HepG2 (cell line): ENCODE results near the gene MATN1. TPM values are rescaled to one million over a fixed set of nuclear protein-coding genes. Genes with fewer than 3 reads are reported as not detected.

Experiments used
- ATAC-seq: fragments of 200-7000 bp; cut with Tn5 transposase; 3 replicates; pipeline ENCODE4 v1.9.1; 2020; ENCODE audit warnings: mild to moderate bottlenecking, moderate library complexity
- BruUV-seq: library from RNA; stranded (reverse); fragments of 400-500 nt; replicated peaks from 2 replicates; lab custom pipeline; 2021; lab: Mats Ljungman, UMichigan
- CTCF ChIA-PET: fragments of 300-600 bp; formaldehyde crosslinking; extraction: SDS; loops from one replicate; lab custom pipeline; 2021; ENCODE audit warnings: low total read pairs, inconsistent platforms, low intra/inter-chr PET ratio; lab: Yijun Ruan, JAX
- POLR2A ChIA-PET: fragments of 350-600 bp; sonication (Branson Sonifier 250); formaldehyde crosslinking; loops from one replicate; lab custom pipeline; 2020; ENCODE audit warnings: antibody characterized with exemption, inconsistent platforms; lab: Yijun Ruan, JAX
- DNase-seq: peaks from one replicate; pipeline ENCODE4 v3.0.0-alpha.2; 2015; ENCODE audit warnings: low spot score
- FAIRE-seq: peaks from 3 replicates; lab custom pipeline; 2011; peaks lifted over from hg19 to GRCh38; lab: Jason Lieb, UNC
- H2AFZ ChIP-seq: one replicate; pipeline ENCODE4 v1.6.1; 2011; ENCODE audit warnings: low read length, inconsistent platforms
- H3K27ac ChIP-seq: fragments of 300-600 bp; 3 replicates; pipeline ENCODE4 v1.8.0; 2011; ENCODE audit warnings: mixed run types, mild to moderate bottlenecking, mixed read lengths, low read length, inconsistent platforms; ENCODE audit not compliant: insufficient read depth; ENCODE audit errors: extremely low read length
- H3K27me3 ChIP-seq, 2 experiments: fragments of 200-600 bp in 1 of 2; 2 replicates in 1 of 2; 3 replicates in 1 of 2; pipeline versions ENCODE4 v1.6.0 to v1.8.0; 2011; ENCODE audit warnings: low read length in 2 of 2, mild to moderate bottlenecking in 2 of 2, moderate library complexity in 2 of 2, inconsistent platforms in 1 of 2; ENCODE audit not compliant: insufficient read depth in 2 of 2, control insufficient read depth in 1 of 2
- H3K36me3 ChIP-seq, 2 experiments: fragments of 200-600 bp in 1 of 2; replicated peaks in 1 of 2; 2 replicates in 1 of 2; 3 replicates in 1 of 2; pipeline versions ENCODE4 v1.5.1 to v1.8.0; 2011; ENCODE audit warnings: low read length in 2 of 2, inconsistent platforms in 1 of 2; ENCODE audit not compliant: insufficient read depth in 2 of 2, control insufficient read depth in 1 of 2
- H3K4me1 ChIP-seq: 2 replicates; pipeline ENCODE4 v1.5.1; 2012; ENCODE audit warnings: low read length, inconsistent platforms; ENCODE audit not compliant: insufficient read depth
- H3K4me2 ChIP-seq: 2 replicates; pipeline ENCODE4 v1.6.0; 2011; ENCODE audit warnings: low read depth, low read length, inconsistent platforms
- H3K4me3 ChIP-seq, 3 experiments: fragments of 200-600 bp in 1 of 3; sonication (generic), shearing (Covaris generic) in 1 of 3; replicated peaks in 1 of 3; 2 replicates each; pipeline ENCODE4 v1.5.1; 2011 to 2016; ENCODE audit warnings: low read length in 3 of 3, inconsistent platforms in 2 of 3, low read depth in 2 of 3, mild to moderate bottlenecking in 2 of 3, control low read depth in 1 of 3, mixed read lengths in 1 of 3; ENCODE audit not compliant: insufficient read depth in 1 of 3
- H3K79me2 ChIP-seq: one replicate; pipeline ENCODE4 v1.6.1; 2011; ENCODE audit warnings: low read length, inconsistent platforms; ENCODE audit not compliant: insufficient read depth
- H3K9ac ChIP-seq: 2 replicates; pipeline ENCODE4 v1.6.0; 2011; ENCODE audit warnings: mild to moderate bottlenecking, low read depth, low read length, inconsistent platforms; ENCODE audit not compliant: insufficient read depth
- H3K9me3 ChIP-seq: 2 replicates; pipeline ENCODE4 v1.5.1; 2012; ENCODE audit warnings: mild to moderate bottlenecking, low read length
- H4K20me1 ChIP-seq: 2 replicates; pipeline ENCODE4 v1.6.0; 2011; ENCODE audit warnings: inconsistent platforms, mild to moderate bottlenecking, low read length, moderate library complexity; ENCODE audit not compliant: insufficient read depth
- BRD4 ChIP-seq: sonication (generic); formaldehyde crosslinking; IDR thresholded peaks from 2 replicates; pipeline ENCODE4 v1.4.0; 2020; ENCODE audit warnings: missing genetic modification reagents
- CBX2 ChIP-seq, 2 experiments: fragments of 200-600 bp in 1 of 2; sonication (generic); formaldehyde crosslinking in 1 of 2; IDR thresholded peaks; 2 replicates each; pipeline versions ENCODE4 v1.7.0 to v1.8.1; 2018 to 2022; ENCODE audit warnings: low read depth in 2 of 2, low read length in 1 of 2, mild to moderate bottlenecking in 1 of 2, missing genetic modification reagents in 1 of 2
- HNF1A ChIP-seq, 2 experiments: sonication (generic) in 1 of 2; formaldehyde crosslinking in 1 of 2; IDR thresholded peaks; 2 replicates each; pipeline versions ENCODE4 v1.4.0 to v1.6.1; 2016 to 2020; ENCODE audit warnings: borderline replicate concordance in 1 of 2, low read depth in 1 of 2, mild to moderate bottlenecking in 1 of 2, missing genetic modification reagents in 1 of 2
- KLF13 ChIP-seq: sonication (generic); formaldehyde crosslinking; IDR thresholded peaks from 2 replicates; pipeline ENCODE4 v1.4.0; 2020; ENCODE audit warnings: mild to moderate bottlenecking, missing genetic modification reagents
- MXD3 ChIP-seq: IDR thresholded peaks from 2 replicates; pipeline ENCODE4 v1.6.1; 2016; ENCODE audit warnings: mild to moderate bottlenecking, missing biosample characterization, missing genetic modification reagents
- PHF20 ChIP-seq: sonication (generic); formaldehyde crosslinking; IDR thresholded peaks from 2 replicates; pipeline ENCODE4 v1.5.0; 2020; ENCODE audit warnings: mild to moderate bottlenecking, missing genetic modification reagents
- RNF2 ChIP-seq: fragments of 450-650 bp; conservative IDR thresholded peaks from 2 replicates; pipeline ENCODE4 v1.6.1; 2016; ENCODE audit warnings: low read depth
- TBL1XR1 ChIP-seq: fragments of 150-350 bp; IDR thresholded peaks from 2 replicates; pipeline ENCODE4 v1.6.1; 2014; ENCODE audit warnings: borderline replicate concordance, low read length; ENCODE audit not compliant: partially characterized antibody
- TRIM22 ChIP-seq: fragments of 450-650 bp; IDR thresholded peaks from 2 replicates; pipeline ENCODE4 v1.6.1; 2017
- U2AF1 ChIP-seq: fragments of 200-400 bp; formaldehyde crosslinking; optimal IDR thresholded peaks from 2 replicates; pipeline ENCODE3; 2017; ENCODE audit warnings: mild to moderate bottlenecking, low read depth, low read length
- ZFP1 ChIP-seq: IDR thresholded peaks from 2 replicates; pipeline ENCODE4 v1.6.1; 2016
- ZNF768 ChIP-seq: sonication (generic); formaldehyde crosslinking; IDR thresholded peaks from 2 replicates; pipeline ENCODE4 v1.4.0; 2020; ENCODE audit warnings: missing genetic modification reagents
- ZNF784 ChIP-seq: sonication (generic); formaldehyde crosslinking; IDR thresholded peaks from 2 replicates; pipeline ENCODE4 v1.5.1; 2020; ENCODE audit warnings: missing genetic modification reagents, mild to moderate bottlenecking, borderline replicate concordance
- ZSCAN9 ChIP-seq: IDR thresholded peaks from 2 replicates; pipeline ENCODE4 v1.6.1; 2016; ENCODE audit warnings: borderline replicate concordance
- ZXDC ChIP-seq: sonication (generic); formaldehyde crosslinking; IDR thresholded peaks from 2 replicates; pipeline ENCODE4 v1.5.0; 2020; ENCODE audit warnings: mild to moderate bottlenecking, missing genetic modification reagents
- WGBS: methylation state at CpG from one replicate; pipeline ENCODE4 v1.1.6; 2017; ENCODE audit warnings: low lambda C conversion rate; 5-methylcytosine and 5-hydroxymethylcytosine counted together
- in situ Hi-C: cut with HindIII; loops from 2 replicates; pipeline ENCODE4 v1.10.0; 2017; ENCODE audit warnings: low pct_unique_long_range_greater_than_20kb; ENCODE audit not compliant: extremely low pct_ligation_motif_present
- intact Hi-C: fragments of 100-400 bp; cut with micrococcal nuclease; formaldehyde crosslinking; loops from one replicate; pipeline ENCODE4 v1.10.0; 2022; ENCODE audit not compliant: unreplicated experiment
- polyA plus RNA-seq, 8 experiments: library from polyadenylated mRNA; depleted of rRNA in 3 of 8; stranded (reverse) in 7 of 8; unstranded in 1 of 8; fragments of >200 nt; fragmentation: Illumina TruSeq in 4 of 8; extraction: Trizol in 4 of 8; gene quantifications; 2 replicates each; pipeline versions ENCODE4 v1.2.1 to v1.2.3, GENCODE V29; 2011 to 2016; ENCODE audit warnings: low read depth in 4 of 8, missing spikeins in 1 of 8, mixed read lengths in 1 of 8; ENCODE audit not compliant: insufficient read depth in 1 of 8
- total RNA-seq, 5 experiments: library from RNA; depleted of rRNA; stranded (reverse); fragments of >200 nt; fragmentation: Illumina TruSeq; extraction: Trizol; gene quantifications; 2 replicates each; pipeline ENCODE4 v1.2.3, GENCODE V29; 2016; ENCODE audit warnings: low read depth in 1 of 5

The MATN1 gene
- total and polyA plus RNA-seq, 2 of the 13 experiments (the other 11 are each of a cell fraction or from before 2014, with no cell fraction given) = 0.04 to 0.05 TPM

- FAIRE-seq = no peak
- ATAC-seq = no peak
- Histone ChIP-seq H3K4me1 (peaks cover 29% of the 10 kb centered on the region), H4K20me1 (no peaks in the 10 kb centered on the region), H3K79me2 (no peaks in the 10 kb centered on the region), H3K9me3 (no peaks in the 10 kb centered on the region), H3K36me3 (no peaks in the 10 kb centered on the region), H2AFZ (no peak overlapping the region), H3K27me3 (peaks cover 2 to 27% of the 10 kb centered on the region in 2 experiments; a peak in 4 of 5 replicates), H3K4me2 (no peak overlapping the region), H3K9ac (no peak overlapping the region), H3K27ac (no peak overlapping the region), H3K4me3 (no peak overlapping the region)
- no peak for DNase-seq
- intact Hi-C loops (no loop called here), in situ Hi-C loops (no loop called here)
- BruUV-seq = no TSS peak
- ChIA-PET POLR2A (no interaction called here), CTCF (no interaction called here)
- WGBS = 47% methylated on average over 2 of the region's 9 CpGs
- TF ChIP-seq CBX2 (IDR thresholded peaks at IDR 0.05; ENCODE audit: low read depth, low read length) (no peak), CBX2 (CRISPR knock-in tag; IDR thresholded peaks at IDR 0.05; ENCODE audit: low read depth) (no peak), ZSCAN9 (no peak), ZNF768 (no peak), KLF13 (no peak), ZFP1 (no peak), ZXDC (CRISPR knock-in tag) (no peak), BRD4 (no peak), MXD3 (CRISPR knock-in tag) (no peak), TBL1XR1 (no peak), PHF20 (no peak), TRIM22 (no peak), HNF1A (IDR thresholded peaks at IDR 0.05; ENCODE audit: low read depth) (no peak), HNF1A (CRISPR knock-in tag; IDR thresholded peaks at IDR 0.05; ENCODE audit: borderline replicate concordance) (no peak), ZNF784 (no peak), U2AF1 (no peak), RNF2 (no peak)
Measured at GRCh38 chr1:30662291-30662840, 61.0 kb downstream of the MATN1 start.
